Measurements from ENCODE around the gene MAGEC3.

DNA sequence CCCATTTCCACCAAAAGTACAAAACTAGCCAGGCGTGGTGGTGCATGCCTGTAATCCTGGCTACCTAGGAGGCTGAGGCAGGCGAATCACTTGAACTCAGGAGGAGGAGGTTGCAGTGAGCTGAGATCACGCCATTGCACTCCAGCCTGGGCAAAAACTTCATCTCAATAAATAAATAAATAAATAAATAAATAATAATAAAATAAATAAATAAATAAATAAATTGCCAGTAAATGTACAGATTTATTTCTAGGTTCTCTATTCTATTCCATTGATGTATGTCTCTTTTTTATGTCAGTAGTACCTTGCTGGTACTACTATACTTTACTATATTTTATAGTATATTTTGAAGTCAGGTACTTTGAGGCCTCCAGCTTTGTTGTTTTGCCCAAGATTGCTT lies 109.2 kb downstream of the MAGEC3 start:
- TF ChIP-seq, protein P1, sequence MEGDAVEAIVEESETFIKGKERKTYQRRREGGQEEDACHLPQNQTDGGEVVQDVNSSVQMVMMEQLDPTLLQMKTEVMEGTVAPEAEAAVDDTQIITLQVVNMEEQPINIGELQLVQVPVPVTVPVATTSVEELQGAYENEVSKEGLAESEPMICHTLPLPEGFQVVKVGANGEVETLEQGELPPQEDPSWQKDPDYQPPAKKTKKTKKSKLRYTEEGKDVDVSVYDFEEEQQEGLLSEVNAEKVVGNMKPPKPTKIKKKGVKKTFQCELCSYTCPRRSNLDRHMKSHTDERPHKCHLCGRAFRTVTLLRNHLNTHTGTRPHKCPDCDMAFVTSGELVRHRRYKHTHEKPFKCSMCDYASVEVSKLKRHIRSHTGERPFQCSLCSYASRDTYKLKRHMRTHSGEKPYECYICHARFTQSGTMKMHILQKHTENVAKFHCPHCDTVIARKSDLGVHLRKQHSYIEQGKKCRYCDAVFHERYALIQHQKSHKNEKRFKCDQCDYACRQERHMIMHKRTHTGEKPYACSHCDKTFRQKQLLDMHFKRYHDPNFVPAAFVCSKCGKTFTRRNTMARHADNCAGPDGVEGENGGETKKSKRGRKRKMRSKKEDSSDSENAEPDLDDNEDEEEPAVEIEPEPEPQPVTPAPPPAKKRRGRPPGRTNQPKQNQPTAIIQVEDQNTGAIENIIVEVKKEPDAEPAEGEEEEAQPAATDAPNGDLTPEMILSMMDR (IDR thresholded peaks at IDR 0.05) = no peak
- no peak for TF ChIP-seq EZH2 (IDR thresholded peaks at IDR 0.05)
- no peak for TF ChIP-seq EZH2phosphoT487 (IDR thresholded peaks at IDR 0.05)
